K562 (cell line): Measurements from ENCODE around the gene SCGB1A1. TPM values are rescaled to one million over a fixed set of nuclear protein-coding genes. Genes with fewer than 3 reads are reported as not detected.
A peak's percentile ranks its signal among the peaks of the same experiment; 100 is the strongest.

Source experiments
- ATAC-seq: fragments of 200-7000 bp; cut with Tn5 transposase; 3 replicates; pipeline ENCODE4 v1.9.1; 2020; ENCODE audit warnings: moderate library complexity
- BruUV-seq: library from RNA; stranded (reverse); fragments of 400-500 nt; replicated peaks from 2 replicates; lab custom pipeline; 2021; lab: Mats Ljungman, UMichigan
- CTCF ChIA-PET: fragments of 300-600 bp; formaldehyde crosslinking; extraction: SDS; loops from one replicate; lab custom pipeline; 2021; ENCODE audit warnings: low intra/inter-chr PET ratio; lab: Yijun Ruan, JAX
- POLR2A ChIA-PET: fragments of 300-600, 350-650 bp; sonication (Branson Sonifier 250); formaldehyde crosslinking; extraction: SDS; loops from one replicate; lab custom pipeline; 2021; ENCODE audit warnings: antibody characterized with exemption, inconsistent platforms; lab: Yijun Ruan, JAX
- DNase-seq, 4 experiments: peaks; one replicate each; pipeline versions ENCODE4 v3.0.0 to v3.0.0-alpha.2; 2011 to 2018; ENCODE audit warnings: low spot score in 3 of 4, mixed read lengths in 3 of 4; ENCODE audit errors: extremely low read depth in 1 of 4
- FAIRE-seq: peaks from 2 replicates; lab custom pipeline; 2011; peaks lifted over from hg19 to GRCh38; lab: Jason Lieb, UNC
- H2AFZ ChIP-seq: 2 replicates; pipeline ENCODE4 v1.6.0; 2011; ENCODE audit warnings: low read depth, low read length, control low read depth, inconsistent platforms
- H3K27ac ChIP-seq: fragments of 200-600 bp; 3 replicates; pipeline ENCODE4 v1.8.0; 2011; ENCODE audit warnings: low read depth, mild to moderate bottlenecking, control low read depth, inconsistent platforms, low read length, moderate library complexity, mixed read lengths; ENCODE audit errors: extremely low read depth
- H3K27me3 ChIP-seq, 2 experiments: fragments of 300-600 bp in 1 of 2; 2 replicates in 1 of 2; 3 replicates in 1 of 2; pipeline versions ENCODE4 v1.6.0 to v1.8.0; 2011; ENCODE audit warnings: inconsistent platforms in 2 of 2, low read length in 2 of 2, mild to moderate bottlenecking in 1 of 2, mixed read lengths in 1 of 2, moderate library complexity in 1 of 2; ENCODE audit not compliant: control insufficient read depth in 2 of 2, insufficient read depth in 2 of 2
- H3K36me3 ChIP-seq: fragments of 300-600 bp; 3 replicates; pipeline ENCODE4 v1.8.0; 2011; ENCODE audit warnings: mild to moderate bottlenecking, low read length, inconsistent platforms; ENCODE audit not compliant: control insufficient read depth, insufficient read depth
- H3K4me1 ChIP-seq, 2 experiments: fragments of 200-600 bp in 1 of 2; replicated peaks in 1 of 2; 2 replicates in 1 of 2; 3 replicates in 1 of 2; pipeline versions ENCODE4 v1.5.1 to v1.8.0; 2011; ENCODE audit warnings: inconsistent platforms in 2 of 2, low read length in 2 of 2, mild to moderate bottlenecking in 1 of 2, mixed read lengths in 1 of 2, moderate library complexity in 1 of 2; ENCODE audit not compliant: control insufficient read depth in 2 of 2, insufficient read depth in 2 of 2
- H3K4me2 ChIP-seq: 2 replicates; pipeline ENCODE4 v1.6.1; 2011; ENCODE audit warnings: low read length, control low read depth, inconsistent platforms, mixed read lengths; ENCODE audit not compliant: insufficient read depth
- H3K4me3 ChIP-seq: fragments of 200-600 bp; sonication (generic), shearing (Covaris generic); 2 replicates; pipeline ENCODE4 v1.5.1; 2016; ENCODE audit warnings: control low read depth, inconsistent platforms
- H3K79me2 ChIP-seq: fragments of 200-600 bp; 3 replicates; pipeline ENCODE4 v1.8.0; 2011; ENCODE audit warnings: low read length, inconsistent platforms; ENCODE audit not compliant: control insufficient read depth, insufficient read depth
- H3K9ac ChIP-seq, 2 experiments: 2 replicates each; pipeline versions ENCODE4 v1.6.0 to v1.6.1; 2011; ENCODE audit warnings: low read depth in 2 of 2, low read length in 2 of 2, control low read depth in 1 of 2, inconsistent platforms in 1 of 2, mild to moderate bottlenecking in 1 of 2, mixed read lengths in 1 of 2; ENCODE audit not compliant: insufficient read depth in 1 of 2
- H3K9me1 ChIP-seq: one replicate; pipeline ENCODE4 v1.6.0; 2011; ENCODE audit warnings: inconsistent platforms, mild to moderate bottlenecking, low read length, moderate library complexity; ENCODE audit not compliant: control insufficient read depth, insufficient read depth
- H3K9me3 ChIP-seq: replicated peaks from 2 replicates; pipeline ENCODE4 v1.5.1; 2011; ENCODE audit warnings: low read depth, low read length, inconsistent platforms; ENCODE audit not compliant: control insufficient read depth, insufficient read depth
- H4K20me1 ChIP-seq: replicated peaks from 2 replicates; pipeline ENCODE4 v1.6.1; 2011; ENCODE audit warnings: low read length, inconsistent platforms, mixed read lengths; ENCODE audit not compliant: control insufficient read depth, insufficient read depth
- BCLAF1 ChIP-seq, 2 experiments: fragments of 450-650 bp in 1 of 2; IDR thresholded peaks; 2 replicates each; pipeline ENCODE4 v1.6.1; 2011 to 2017; ENCODE audit warnings: low read depth in 2 of 2, antibody characterized with exemption in 1 of 2, borderline replicate concordance in 1 of 2, low read length in 1 of 2, mild to moderate bottlenecking in 1 of 2, mixed read lengths in 1 of 2; ENCODE audit not compliant: control insufficient read depth in 1 of 2
- BHLHE40 ChIP-seq: IDR thresholded peaks from 2 replicates; pipeline ENCODE4 v1.6.1; 2011; ENCODE audit warnings: low read length, improper control_type of control experiment
- ELF1 ChIP-seq: fragments of 200-800 bp; sonication (Bioruptor generic); IDR thresholded peaks from 2 replicates; pipeline ENCODE4 v1.6.1; 2016; ENCODE audit warnings: missing genetic modification characterization, missing compliant biosample characterization
- NFXL1 ChIP-seq: fragments of 450-650 bp; formaldehyde crosslinking; IDR thresholded peaks from 2 replicates; pipeline ENCODE4 v1.4.0; 2021; ENCODE audit warnings: mild to moderate bottlenecking
- PCBP2 ChIP-seq: fragments of 200-400 bp; formaldehyde crosslinking; IDR thresholded peaks from 2 replicates; pipeline ENCODE4 v1.6.1; 2018; ENCODE audit warnings: low read length, low read depth, mild to moderate bottlenecking, moderate library complexity; ENCODE audit not compliant: poor library complexity, severe bottlenecking
- POU5F1 ChIP-seq: fragments of 150-350 bp; IDR thresholded peaks from 2 replicates; pipeline ENCODE4 v1.6.1; 2014; ENCODE audit warnings: borderline replicate concordance, low read length, low read depth, mild to moderate bottlenecking; ENCODE audit not compliant: partially characterized antibody
- THRB ChIP-seq: fragments of 450-650 bp; formaldehyde crosslinking; conservative IDR thresholded peaks from 2 replicates; pipeline ENCODE4 v1.4.0; 2022; ENCODE audit warnings: mild to moderate bottlenecking, missing genetic modification characterization
- ZNF134 ChIP-seq: fragments of 250-450 bp; sonication (Bioruptor Pico); conservative IDR thresholded peaks from 2 replicates; pipeline ENCODE4 v1.4.0; 2020
- WGBS: fragments of 100-300 bp; shearing (Covaris generic); methylation state at CpG from one replicate; pipeline ENCODE4 v1.1.6; 2016; ENCODE audit warnings: low coverage, mixed read lengths; ENCODE audit not compliant: insufficient coverage; ENCODE audit errors: missing lambda C conversion rate; 5-methylcytosine and 5-hydroxymethylcytosine counted together
- in situ Hi-C: fragments of 300-500 bp; cut with MboI; formaldehyde crosslinking; loops from 4 replicates; pipeline ENCODE4 v1.15.0; 2018; ENCODE audit warnings: inconsistent platforms, mixed read lengths
- intact Hi-C: fragments of 100-400 bp; cut with micrococcal nuclease; formaldehyde crosslinking; loops from 2 replicates; pipeline ENCODE4 v1.14.2; 2022
- polyA plus RNA-seq, 8 experiments: library from polyadenylated mRNA; depleted of rRNA in 4 of 8; stranded (reverse) in 5 of 8; unstranded in 3 of 8; fragments of >200 nt; fragmentation: Nextera tagmentation in 2 of 8; fragmentation: Illumina TruSeq in 1 of 8; extraction: Ambion mirVana in 2 of 8; extraction: Trizol in 1 of 8; gene quantifications; 2 replicates each; pipeline versions ENCODE4 v1.2.1 to v1.2.3, GENCODE V29; 2011 to 2014; ENCODE audit warnings: inconsistent platforms in 1 of 8, missing spikeins in 1 of 8
- total RNA-seq, 7 experiments: library from RNA; depleted of rRNA in 6 of 7; stranded (reverse); fragments of >200 nt in 6 of 7; fragmentation: Illumina TruSeq in 2 of 7; extraction: Trizol in 2 of 7; gene quantifications; 2 replicates each; pipeline versions ENCODE4 v1.2.1 to v1.2.3, GENCODE V29; 2011 to 2021; ENCODE audit warnings: low replicate concordance in 1 of 7

SCGB1A1 gene
- total and polyA plus RNA-seq, 9 of the 15 experiments (the other 6 are each of a cell fraction or from before 2014, with no cell fraction given): 0.55 TPM; not detected in 8

DNA sequence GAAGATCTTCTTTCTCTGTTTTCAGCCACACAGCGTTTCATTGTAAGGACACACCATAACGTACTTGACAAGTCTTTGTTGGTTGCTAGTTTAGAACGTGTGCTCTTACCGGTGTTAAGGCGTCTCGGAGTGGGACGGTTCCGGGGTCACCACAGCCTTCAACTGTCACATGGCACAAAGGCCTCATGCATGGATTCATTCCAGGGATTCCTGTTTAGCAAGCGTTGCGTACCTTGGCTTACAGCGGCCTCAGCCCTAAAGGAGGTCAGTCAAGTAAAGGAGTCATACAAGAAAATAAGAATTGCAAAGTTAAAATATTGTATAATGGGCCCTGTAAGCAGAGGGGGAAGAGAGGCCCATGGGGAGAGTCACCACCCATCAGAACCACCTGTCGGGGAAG lies 2.2 kb upstream of the SCGB1A1 start:
- no TSS peak for BruUV-seq

More for the DNA sequence above, 2.2 kb upstream of the SCGB1A1 start:
- no peaks in the 10 kb centered on the region for H3K36me3 ChIP-seq
- peak overlapping the region; percentile 47; the same call in 1 of the 2 replicates for H2AFZ ChIP-seq
- FAIRE-seq (no peak), ATAC-seq (no peak), DNase-seq (no peak)
- no peak overlapping the region for H3K9ac ChIP-seq
- 87% methylated on average over 12 of the region's 12 CpGs for WGBS
- intact Hi-C loops: no loop called here
- H3K27me3 ChIP-seq: no peaks in the 10 kb centered on the region
- H4K20me1 ChIP-seq: no peaks in the 10 kb centered on the region
- H3K4me1 ChIP-seq: peaks cover 23 to 25% of the 10 kb centered on the region in 2 experiments
- ChIA-PET POLR2A (interaction anchor here (0.6 to 1.0 kb wide), 2 partner anchors 126 to 128 kb away, joined by 3 to 4 read pairs; no protein-coding TSS in a partner anchor), CTCF (interaction anchor here (0.6 kb wide), 1 partner anchor 24 kb away, joined by 3 read pairs; no protein-coding TSS in a partner anchor)
- H3K9me1 ChIP-seq: no peaks in the 10 kb centered on the region
- no peak overlapping the region for H3K4me2 ChIP-seq
- H3K27ac ChIP-seq: no peak overlapping the region
- no peaks in the 10 kb centered on the region for H3K9me3 ChIP-seq
- H3K79me2 ChIP-seq: no peaks in the 10 kb centered on the region
- H3K4me3 ChIP-seq: no peak overlapping the region
- TF ChIP-seq ELF1 (tag) (no peak), THRB (CRISPR knock-in tag) (no peak), NFXL1 (CRISPR knock-in tag) (no peak), BCLAF1 (IDR thresholded peaks at IDR 0.05; ENCODE audit: borderline replicate concordance in 1 of 2, control insufficient read depth in 1 of 2, low read depth in 2 of 2, low read length in 1 of 2) (no peak), PCBP2 (no peak), ZNF134 (CRISPR knock-in tag) (no peak), POU5F1 (no peak), BHLHE40 (no peak)
- in situ Hi-C loops: no loop called here
